Measurements from ENCODE around the gene CD14.
"Not testable (repeated sequence)": the region's sequence is repeated elsewhere in the genome, so short reads cannot be mapped to it uniquely, and the experiment has no call there.

Gene CD14

GRCh38 chr5:140633021-140633471, at the start of gene CD14:
TSS of gene CD14 (minus strand) at chr5:140633175. CDS start at chr5:140633071, 104 bp downstream.
- DNase-seq (ENCODE audit: low read depth) = no peak

GRCh38 chr5:140678993-140679392, 46.0 kb upstream of the CD14 start:
- DNase-seq (ENCODE audit: low read depth) = no peak

GRCh38 chr5:140677947-140678346, 45.0 kb upstream of the CD14 start:
- no peak for DNase-seq (ENCODE audit: low read depth)

- no peak for DNase-seq (ENCODE audit: low read depth)
These were observed 41.7 kb upstream of the CD14 start for GRCh38 chr5:140674629-140675028.

GRCh38 chr5:140674211-140674610, 41.2 kb upstream of the CD14 start:
- no peak for DNase-seq (ENCODE audit: low read depth)

- DNase-seq (ENCODE audit: low read depth) = no peak
These were observed 40.4 kb upstream of the CD14 start, which contains the start of gene DND1 for GRCh38 chr5:140673187-140673976. TSS of gene DND1 (minus strand) at chr5:140673576. CDS start at chr5:140673542, 34 bp downstream.

- DNase-seq (ENCODE audit: low read depth) = no peak
These were observed 39.6 kb upstream of the CD14 start for GRCh38 chr5:140672455-140673186.

GRCh38 chr5:140671472-140672125, 38.6 kb upstream of the CD14 start:
- no peak for DNase-seq (ENCODE audit: low read depth)

GRCh38 chr5:140671035-140671434, 38.1 kb upstream of the CD14 start:
- DNase-seq (ENCODE audit: low read depth) = not testable (repeated sequence)

GRCh38 chr5:140664359-140665119, 31.6 kb upstream of the CD14 start, which contains the start of gene WDR55:
TSS of gene WDR55 (plus strand) at chr5:140664904. CDS start at chr5:140664913, 9 bp downstream.
- DNase-seq (ENCODE audit: low read depth) = peak; percentile 76

GRCh38 chr5:140664030-140664358, 31.0 kb upstream of the CD14 start:
- DNase-seq (ENCODE audit: low read depth) = no peak

- not testable (repeated sequence) for DNase-seq (ENCODE audit: low read depth)
These were observed 27.4 kb upstream of the CD14 start for GRCh38 chr5:140660371-140660770.

- no peak for DNase-seq (ENCODE audit: low read depth)
These were observed 25.9 kb upstream of the CD14 start for GRCh38 chr5:140658870-140659269.

- no peak for DNase-seq (ENCODE audit: low read depth)
These were observed 14.1 kb upstream of the CD14 start for GRCh38 chr5:140647042-140647419.

GRCh38 chr5:140642718-140643117, 9.7 kb upstream of the CD14 start:
- no peak for DNase-seq (ENCODE audit: low read depth)

GRCh38 chr5:140641716-140642115, 8.7 kb upstream of the CD14 start:
- no peak for DNase-seq (ENCODE audit: low read depth)

- peak; percentile 93 for DNase-seq (ENCODE audit: low read depth)
These were observed 6.4 kb upstream of the CD14 start, which contains the start of gene TMCO6 for GRCh38 chr5:140639148-140639981. TSS of gene TMCO6 (plus strand) at chr5:140639451. CDS start at chr5:140639528, 77 bp downstream.

GRCh38 chr5:140638898-140639147, 5.8 kb upstream of the CD14 start:
- not testable (repeated sequence) for DNase-seq (ENCODE audit: low read depth)

- no peak for DNase-seq (ENCODE audit: low read depth)
These were observed 4.6 kb upstream of the CD14 start for GRCh38 chr5:140637371-140638100.

Measured in fibroblast of the conjunctiva (primary cell).